GM18526 (cell line): Measurements from ENCODE around the gene QTRT2.

Experiments used
- POLR2A ChIP-seq: IDR thresholded peaks from 3 replicates; pipeline ENCODE4 v1.6.1; 2011; ENCODE audit not compliant: insufficient read length; ENCODE audit errors: extremely low read depth

QTRT2 gene

DNA sequence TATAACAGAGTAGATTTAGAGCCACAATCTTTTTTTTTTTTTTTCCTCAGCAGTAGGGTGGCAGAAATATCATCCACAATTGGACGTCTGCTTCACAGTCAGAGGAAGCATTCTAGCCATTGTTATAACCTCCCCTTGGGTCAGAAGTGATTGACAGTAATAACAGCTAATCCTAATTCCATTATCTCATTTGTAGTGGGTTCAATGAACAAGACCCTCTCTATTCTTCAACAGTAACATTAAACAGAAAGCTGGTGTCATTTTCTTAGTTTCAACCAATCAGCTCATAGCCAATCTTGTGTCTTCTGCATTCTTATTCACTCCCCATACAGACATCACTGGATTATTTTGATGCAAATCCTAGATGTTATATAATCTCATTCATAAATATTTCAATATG is 44.6 kb downstream of the QTRT2 start:
- TF ChIP-seq POLR2A: no peak

DNA sequence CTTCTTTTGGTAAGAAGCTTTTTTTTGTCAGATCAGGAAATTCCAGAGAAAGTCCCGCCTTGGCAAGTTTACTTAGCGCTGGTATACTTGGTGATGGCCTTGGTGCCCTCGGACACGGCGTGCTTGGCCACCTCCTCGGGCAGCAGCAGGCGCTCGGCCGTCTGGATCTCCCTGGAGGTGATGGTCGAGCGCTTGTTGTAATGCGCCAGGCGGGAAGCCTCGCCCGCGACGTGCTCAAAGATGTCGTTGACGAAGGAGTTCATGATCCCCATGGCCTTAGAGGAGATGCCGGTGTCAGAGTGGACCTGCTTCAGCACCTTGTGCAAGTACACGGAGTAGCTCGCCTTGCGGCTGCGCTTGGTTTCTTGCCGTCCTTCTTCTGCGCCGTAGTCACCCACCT is 46.6 kb downstream of the QTRT2 start:
- TF ChIP-seq POLR2A: no peak

- no peak for TF ChIP-seq POLR2A
These were observed 47.3 kb downstream of the QTRT2 start for GRCh38 chr3:114103858-114104257.

DNA sequence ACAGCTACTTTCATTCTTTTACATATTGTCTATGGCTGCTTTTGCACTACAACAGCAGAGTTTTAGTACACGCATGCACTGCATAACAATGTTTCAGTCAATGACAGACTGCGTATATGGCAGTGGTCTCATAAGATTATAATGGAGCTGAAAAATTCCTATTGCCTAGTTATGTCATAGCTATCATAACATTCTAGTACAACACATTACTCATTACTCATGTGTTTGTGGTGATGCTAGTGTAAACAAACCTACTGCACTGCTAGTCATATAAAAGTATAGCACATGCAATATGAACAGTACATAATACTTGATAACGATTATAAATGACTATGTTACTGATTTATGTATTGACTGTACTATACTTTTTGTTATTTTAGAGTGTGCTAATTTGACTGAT is 47.9 kb downstream of the QTRT2 start:
- no peak for TF ChIP-seq POLR2A

GRCh38 chr3:114108137-114108536 is 51.6 kb downstream of the QTRT2 start:
- TF ChIP-seq POLR2A: no peak

GRCh38 chr3:114110439-114110838 is 53.9 kb downstream of the QTRT2 start:
- TF ChIP-seq POLR2A: no peak

DNA sequence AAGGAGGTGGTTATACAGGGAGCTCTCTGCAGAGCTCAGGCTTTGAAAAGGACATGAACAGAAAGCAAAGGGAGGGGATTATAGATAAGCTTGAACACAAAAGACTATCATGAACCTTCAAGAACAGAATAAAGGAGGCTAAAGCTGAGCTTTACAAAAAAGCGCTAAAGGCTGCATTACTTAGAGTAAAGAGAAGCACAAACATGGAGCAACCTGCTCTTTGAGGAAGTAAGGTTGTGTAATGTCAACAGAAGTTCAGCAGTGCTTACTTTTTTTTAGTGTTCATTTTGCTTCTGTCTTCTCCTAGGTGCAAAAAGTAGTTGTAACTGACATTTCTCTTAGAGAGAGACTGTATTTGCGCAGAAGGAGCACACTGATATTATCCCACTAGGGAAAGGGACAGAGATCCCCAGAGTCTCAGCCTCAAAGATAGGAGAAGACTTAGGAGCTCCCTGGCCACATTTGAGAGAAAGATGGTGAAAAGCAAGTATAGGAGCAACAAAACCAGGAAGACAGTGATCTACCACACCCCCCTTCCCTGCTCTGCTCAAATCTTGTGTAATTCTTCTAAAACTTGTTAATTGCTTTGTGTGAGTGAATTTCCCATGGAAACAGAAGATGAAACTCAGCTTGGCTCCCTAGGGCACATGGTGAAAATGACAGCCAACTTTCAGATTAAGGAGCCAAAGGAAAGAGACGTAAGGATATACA is 54.7 kb downstream of the QTRT2 start:
- TF ChIP-seq POLR2A: no peak

- TF ChIP-seq POLR2A: no peak
These were observed 56.2 kb downstream of the QTRT2 start for GRCh38 chr3:114112696-114113095.

DNA sequence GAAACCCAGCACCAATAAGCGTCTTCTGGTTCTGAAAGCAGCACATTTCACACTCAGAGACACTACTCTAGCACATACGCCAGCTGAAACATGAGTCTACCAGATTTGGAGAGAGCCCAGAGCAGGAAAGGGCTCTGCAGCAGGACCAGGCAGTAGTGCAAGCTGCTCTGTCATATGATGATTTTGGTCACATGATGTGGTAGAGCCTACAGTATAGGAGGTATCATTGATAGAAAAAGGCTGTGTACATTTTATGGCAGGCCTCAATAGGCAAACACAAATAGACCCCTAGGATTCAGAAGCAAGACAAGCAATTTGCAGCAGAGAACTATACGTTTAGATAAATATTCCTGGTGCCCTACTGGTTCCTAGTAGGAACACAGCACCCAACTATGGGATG is 58.2 kb downstream of the QTRT2 start:
- no peak for TF ChIP-seq POLR2A

DNA sequence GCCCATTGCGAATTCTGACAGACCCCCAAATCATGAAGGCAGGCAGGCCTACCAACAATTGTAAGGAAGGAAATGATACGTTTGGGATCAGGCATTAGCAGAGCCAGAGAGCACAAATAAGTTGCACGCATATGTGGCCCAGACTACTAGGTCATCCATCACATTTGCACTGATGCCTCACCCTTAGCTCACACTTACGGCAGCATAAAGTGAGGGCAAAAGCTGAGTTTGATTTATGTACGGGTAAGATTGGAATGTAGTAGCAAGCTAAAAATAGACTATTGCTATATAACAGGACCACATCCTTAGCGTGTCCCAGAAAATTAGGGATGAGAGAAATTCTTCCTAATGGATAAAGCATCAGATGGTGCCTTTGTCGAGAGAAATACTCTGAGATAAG is 58.6 kb downstream of the QTRT2 start:
- TF ChIP-seq POLR2A: no peak

- no peak for TF ChIP-seq POLR2A
These were observed 63.2 kb downstream of the QTRT2 start for GRCh38 chr3:114119776-114120175.

DNA sequence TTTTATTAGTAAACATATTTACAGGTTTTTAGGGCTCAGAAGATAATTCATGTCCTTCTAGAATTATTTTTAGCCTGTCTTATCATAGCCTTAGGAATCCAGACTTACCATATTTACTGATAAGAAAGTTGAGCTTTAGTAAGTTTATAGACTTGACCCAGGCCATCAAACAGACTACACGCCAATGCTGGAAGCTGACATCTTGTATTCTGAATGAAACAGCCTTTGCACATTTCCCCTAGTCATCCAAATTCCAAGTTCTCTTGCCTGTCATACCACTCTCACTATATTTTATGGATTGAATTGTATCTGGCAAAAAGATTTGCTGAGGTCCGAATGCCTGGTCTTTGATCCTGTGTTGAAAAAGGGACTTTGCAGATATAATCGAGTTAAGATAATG is 63.7 kb downstream of the QTRT2 start:
- TF ChIP-seq POLR2A: no peak

- no peak for TF ChIP-seq POLR2A
These were observed 65.6 kb downstream of the QTRT2 start for GRCh38 chr3:114122027-114122709.

DNA sequence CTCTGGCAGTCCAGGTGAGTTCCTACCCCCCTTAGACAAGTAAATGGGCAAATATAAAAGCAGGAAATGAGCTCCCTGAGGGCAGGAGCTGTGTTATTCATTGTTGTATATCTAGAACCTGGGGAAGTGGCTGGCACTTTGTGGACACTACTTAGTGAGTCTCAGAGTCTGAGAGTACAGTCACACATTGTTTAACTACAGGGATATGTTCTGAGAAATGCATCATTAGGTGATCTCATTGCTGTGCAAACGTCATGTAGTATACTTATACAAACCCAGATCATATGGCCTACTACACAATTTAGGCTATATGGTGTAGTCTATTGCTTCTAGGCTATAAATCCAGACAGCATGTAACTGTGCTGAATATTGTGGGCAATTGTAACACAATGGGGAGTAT is 69.9 kb downstream of the QTRT2 start:
- TF ChIP-seq POLR2A: no peak

- TF ChIP-seq POLR2A: no peak
These were observed 71.0 kb downstream of the QTRT2 start for GRCh38 chr3:114127517-114127916.

- no peak for TF ChIP-seq POLR2A
These were observed 71.7 kb downstream of the QTRT2 start for GRCh38 chr3:114128231-114128630.

DNA sequence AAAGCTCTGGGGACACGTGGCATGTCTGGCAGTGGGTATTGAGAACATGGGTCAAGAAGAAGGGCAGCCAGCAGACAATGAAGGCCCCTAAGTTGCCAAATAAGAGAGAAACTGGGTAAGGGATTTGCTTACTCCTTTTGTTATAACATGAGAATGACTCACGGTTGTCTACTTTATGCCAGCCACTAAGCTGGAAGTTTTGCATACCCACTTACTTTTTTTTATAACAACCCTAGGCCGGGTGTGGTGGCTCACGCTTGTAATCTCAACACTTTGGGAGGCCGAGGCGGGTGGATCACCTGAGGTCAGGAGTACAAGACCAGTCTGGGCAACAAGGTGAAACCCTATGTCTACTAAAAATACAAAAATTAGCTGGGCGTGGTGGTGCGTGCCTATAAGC is 72.3 kb downstream of the QTRT2 start:
- no peak for TF ChIP-seq POLR2A
